ENCODE results near the gene PDPK1. TPM values are rescaled to one million over a fixed set of nuclear protein-coding genes. Genes with fewer than 3 reads are reported as not detected.
A peak's percentile ranks its signal among the peaks of the same experiment; 100 is the strongest.

PDPK1 gene
- total RNA-seq, 4 donors from 2014 or later: 24.5 to 42.4 (median 34.7) TPM

DNA sequence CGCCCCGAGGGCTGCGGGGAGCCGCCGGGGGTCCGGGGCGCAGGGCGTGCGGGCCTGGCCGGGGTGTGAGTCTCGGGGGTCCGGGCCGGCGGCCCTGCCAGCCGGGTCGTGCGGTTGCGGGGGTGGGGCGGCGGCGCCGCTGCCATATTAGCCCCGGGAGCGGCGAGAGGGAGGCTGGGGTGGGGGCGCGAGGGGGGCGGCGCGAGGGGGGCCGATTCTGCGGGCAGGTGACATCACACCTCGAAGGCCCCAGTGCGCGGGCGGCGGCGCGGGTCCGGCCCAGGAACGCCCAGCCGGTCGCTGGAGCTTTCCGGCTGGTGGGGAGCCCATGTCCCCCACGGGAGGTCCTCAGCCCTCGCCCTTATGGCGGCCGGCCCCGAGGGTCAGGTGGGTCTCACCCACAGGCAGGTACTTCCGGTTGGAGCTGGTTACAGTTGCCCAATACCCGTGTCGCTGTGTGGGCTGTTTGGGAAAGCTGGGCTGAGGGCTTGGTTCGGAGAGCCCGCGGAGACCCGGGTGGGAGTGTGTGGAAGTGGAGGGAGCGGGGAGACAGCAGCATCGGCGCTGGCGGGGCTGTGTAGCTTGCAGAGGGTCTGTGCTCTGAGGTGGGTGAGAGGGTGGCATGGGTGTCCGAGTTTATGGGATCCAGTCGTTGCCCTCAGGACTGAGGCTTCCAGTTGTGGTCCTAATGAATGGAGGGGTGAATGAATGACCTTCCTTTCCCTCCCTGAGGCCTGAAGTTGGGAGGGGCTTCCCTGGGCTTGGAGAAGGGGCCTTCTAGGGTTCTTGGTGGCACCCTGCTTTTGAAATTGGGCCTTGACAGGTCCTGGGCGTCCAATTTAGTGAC, 23.3 kb upstream of the PDPK1 start:
- peak overlapping the region; percentile 98 to 100 (median 98) for H3K27ac ChIP-seq
- peak; percentile 3 to 28 for TF ChIP-seq POLR2A (IDR thresholded peaks at IDR 0.05)
- TF ChIP-seq, protein P1, sequence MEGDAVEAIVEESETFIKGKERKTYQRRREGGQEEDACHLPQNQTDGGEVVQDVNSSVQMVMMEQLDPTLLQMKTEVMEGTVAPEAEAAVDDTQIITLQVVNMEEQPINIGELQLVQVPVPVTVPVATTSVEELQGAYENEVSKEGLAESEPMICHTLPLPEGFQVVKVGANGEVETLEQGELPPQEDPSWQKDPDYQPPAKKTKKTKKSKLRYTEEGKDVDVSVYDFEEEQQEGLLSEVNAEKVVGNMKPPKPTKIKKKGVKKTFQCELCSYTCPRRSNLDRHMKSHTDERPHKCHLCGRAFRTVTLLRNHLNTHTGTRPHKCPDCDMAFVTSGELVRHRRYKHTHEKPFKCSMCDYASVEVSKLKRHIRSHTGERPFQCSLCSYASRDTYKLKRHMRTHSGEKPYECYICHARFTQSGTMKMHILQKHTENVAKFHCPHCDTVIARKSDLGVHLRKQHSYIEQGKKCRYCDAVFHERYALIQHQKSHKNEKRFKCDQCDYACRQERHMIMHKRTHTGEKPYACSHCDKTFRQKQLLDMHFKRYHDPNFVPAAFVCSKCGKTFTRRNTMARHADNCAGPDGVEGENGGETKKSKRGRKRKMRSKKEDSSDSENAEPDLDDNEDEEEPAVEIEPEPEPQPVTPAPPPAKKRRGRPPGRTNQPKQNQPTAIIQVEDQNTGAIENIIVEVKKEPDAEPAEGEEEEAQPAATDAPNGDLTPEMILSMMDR (IDR thresholded peaks at IDR 0.05 in 4 of 5, conservative IDR thresholded peaks at IDR 0.05 in 1 of 5): no peak
- peak overlapping the region; percentile 83 to 100 (median 88) for H3K4me3 ChIP-seq
- ATAC-seq (peak in 1 of 2 donors; percentile 15), DNase-seq (peak in 1 of 2 donors; percentile 56)
- H3K27me3 ChIP-seq: no peaks in the 10 kb centered on the region
- in situ Hi-C loops (cut with MboI; ENCODE audit: low sequenced_read_pairs in 4 of 4) (no loop called here), intact Hi-C loops (cut with DNase I; ENCODE audit: low total_unique reads) (loop anchor here (10.0 kb wide), 1 partner anchor 250 kb away; the partner anchor contains the start of gene RNPS1)
- H3K4me1 ChIP-seq: peaks cover 53 to 57% of the 10 kb centered on the region in 2 donors
- H3K9me3 ChIP-seq: no peaks in the 10 kb centered on the region
- no peaks in the 10 kb centered on the region for H3K36me3 ChIP-seq

DNA sequence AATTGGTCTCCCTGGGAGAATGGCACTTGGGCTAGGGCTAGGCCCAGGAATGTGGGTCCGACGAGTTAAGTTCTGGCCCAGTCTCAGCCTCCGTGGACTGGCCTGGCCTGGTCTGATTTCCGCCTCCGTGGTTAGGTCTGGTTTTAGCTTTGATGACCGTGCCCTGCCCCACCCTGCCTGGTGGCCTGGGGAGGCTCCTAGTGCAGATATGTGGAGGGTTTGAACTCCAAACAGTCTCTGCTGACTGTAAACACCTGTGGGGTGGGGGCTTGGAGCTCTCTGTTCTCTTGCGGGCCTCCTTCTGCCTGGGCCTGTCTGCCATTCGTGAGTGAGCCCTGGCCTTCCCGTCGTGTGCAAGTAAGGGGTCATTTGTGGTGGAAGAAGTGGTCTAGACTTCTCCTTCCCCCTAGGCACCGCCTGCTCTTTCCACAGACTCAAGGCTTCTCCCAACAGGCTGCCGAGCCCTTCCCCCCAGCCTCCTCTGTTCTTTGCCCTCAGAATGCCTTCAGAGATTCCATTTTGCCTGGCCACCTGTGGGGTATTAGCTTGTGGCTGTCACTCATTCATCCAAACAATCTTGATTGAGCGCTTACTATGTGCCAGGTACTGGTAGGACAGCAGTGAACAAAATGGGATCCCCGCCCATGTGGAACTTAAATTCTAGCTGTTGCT, 22.5 kb upstream of the PDPK1 start:
- intact Hi-C loops (cut with DNase I; ENCODE audit: low total_unique reads): loop anchor here (10.0 kb wide), 1 partner anchor 251 kb away; the partner anchor contains the start of gene RNPS1
- no peaks in the 10 kb centered on the region for H3K36me3 ChIP-seq
- peak overlapping the region; percentile 98 to 100 (median 98) for H3K27ac ChIP-seq
- peaks cover 55 to 61% of the 10 kb centered on the region in 2 donors for H3K4me1 ChIP-seq
- TF ChIP-seq, protein P1 (IDR thresholded peaks at IDR 0.05 in 4 of 5, conservative IDR thresholded peaks at IDR 0.05 in 1 of 5): no peak
- no peak for TF ChIP-seq POLR2A (IDR thresholded peaks at IDR 0.05)
- no peak for ATAC-seq
- H3K4me3 ChIP-seq: peak overlapping the region; percentile 83 to 100 (median 88)
- in situ Hi-C loops (cut with MboI; ENCODE audit: low sequenced_read_pairs in 4 of 4): no loop called here
- H3K27me3 ChIP-seq: no peaks in the 10 kb centered on the region
- H3K9me3 ChIP-seq: no peaks in the 10 kb centered on the region
- DNase-seq: no peak

DNA sequence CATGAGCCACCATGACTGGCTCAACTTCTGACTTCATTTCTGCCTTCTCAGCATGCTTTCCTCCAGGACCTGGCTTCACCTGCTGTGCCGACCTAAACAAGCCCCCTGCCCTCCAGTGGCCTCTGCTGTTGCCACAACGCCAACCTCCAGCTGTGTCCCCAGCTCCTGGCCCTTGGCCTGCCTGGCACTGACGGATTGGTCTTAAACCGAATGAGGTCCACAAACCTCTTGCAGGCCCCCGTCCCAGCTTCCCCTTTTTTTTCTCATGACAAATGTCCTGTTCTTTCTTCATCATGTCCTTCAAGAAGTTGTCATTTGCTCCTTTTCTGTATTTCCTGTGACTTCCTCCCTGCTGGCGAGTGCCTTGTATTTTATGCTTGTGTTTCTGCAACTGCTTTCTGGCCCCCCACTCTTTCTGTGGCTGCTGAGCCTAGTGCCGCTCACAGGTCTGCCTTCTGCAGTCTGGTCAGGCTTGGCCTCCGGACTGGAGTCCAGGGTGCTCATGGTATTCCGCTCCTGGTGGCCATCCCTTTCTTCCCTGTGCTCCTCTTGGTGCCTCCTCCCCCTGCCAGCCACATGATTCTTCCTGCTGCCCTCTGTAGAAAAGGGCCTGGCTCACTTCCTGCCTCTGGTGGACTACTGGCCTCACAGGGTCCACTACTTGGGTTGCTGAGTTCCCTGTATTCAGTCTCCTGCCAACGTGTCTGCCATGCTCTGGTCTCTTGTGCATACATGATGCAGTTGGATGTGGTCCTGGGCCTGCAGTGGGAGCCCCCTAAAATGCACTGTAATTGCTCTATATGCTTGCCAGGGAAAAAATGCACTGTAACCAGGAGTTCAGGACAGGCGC, 21.2 kb upstream of the PDPK1 start:
- Histone ChIP-seq H3K4me3 (peak overlapping the region; percentile 5 to 88 (median 53)), H3K9me3 (no peaks in the 10 kb centered on the region), H3K36me3 (no peaks in the 10 kb centered on the region), H3K27ac (peak overlapping the region; percentile 98 to 100 (median 98)), H3K27me3 (no peaks in the 10 kb centered on the region), H3K4me1 (peaks cover 64 to 70% of the 10 kb centered on the region in 2 donors)
- intact Hi-C loops (cut with DNase I; ENCODE audit: low total_unique reads) (loop anchor here (10.0 kb wide), 1 partner anchor 252 kb away; the partner anchor contains the start of gene RNPS1), in situ Hi-C loops (cut with MboI; ENCODE audit: low sequenced_read_pairs in 4 of 4) (no loop called here)
- TF ChIP-seq, protein P1 (IDR thresholded peaks at IDR 0.05 in 4 of 5, conservative IDR thresholded peaks at IDR 0.05 in 1 of 5): no peak
- no peak for TF ChIP-seq POLR2A (IDR thresholded peaks at IDR 0.05)
- ATAC-seq: no peak
- DNase-seq: no peak

DNA sequence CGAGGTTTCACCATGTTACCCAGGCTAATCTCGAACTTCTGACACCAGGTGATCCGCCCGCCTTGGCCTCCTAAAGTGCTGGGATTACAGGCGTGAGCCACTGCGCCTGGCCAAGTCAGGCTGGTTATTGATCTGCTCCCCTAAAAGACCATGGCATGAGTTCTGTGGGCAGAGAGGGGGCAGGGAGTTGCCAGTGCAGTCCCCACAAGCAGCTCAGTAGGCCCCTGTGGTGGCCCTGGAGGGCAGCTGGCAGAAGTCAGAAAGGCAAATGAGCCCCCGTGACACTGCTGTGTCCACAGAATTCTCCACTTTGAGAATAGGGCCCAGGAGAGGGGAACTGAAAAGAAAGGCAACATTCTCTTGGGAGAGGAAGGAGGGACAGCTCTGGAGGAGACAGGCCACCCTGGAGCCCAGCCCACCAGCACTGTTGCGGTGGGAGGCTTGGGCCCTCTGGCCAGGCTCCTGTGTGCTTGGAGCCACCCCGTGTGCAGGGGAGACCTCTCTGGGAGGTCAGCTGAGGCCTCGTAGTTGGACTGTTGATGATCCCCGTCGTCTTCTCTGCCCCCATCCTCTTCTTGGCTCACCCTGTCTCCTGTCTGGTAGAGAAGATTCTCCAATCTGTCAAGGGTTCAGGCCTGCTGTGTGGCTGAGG, 19.7 kb upstream of the PDPK1 start:
- intact Hi-C loops (cut with DNase I; ENCODE audit: low total_unique reads) (loop anchor here (10.0 kb wide), 1 partner anchor 253 kb away; the partner anchor contains the start of gene RNPS1), in situ Hi-C loops (cut with MboI; ENCODE audit: low sequenced_read_pairs in 4 of 4) (no loop called here)
- H3K4me3 ChIP-seq: no peak overlapping the region

More for the DNA sequence above, 19.7 kb upstream of the PDPK1 start:
- Histone ChIP-seq H3K36me3 (no peaks in the 10 kb centered on the region), H3K9me3 (no peaks in the 10 kb centered on the region), H3K27ac (peak overlapping the region; percentile 98 to 100 (median 98)), H3K27me3 (no peaks in the 10 kb centered on the region), H3K4me1 (peaks cover 60 to 65% of the 10 kb centered on the region in 2 donors)
- DNase-seq (no peak), ATAC-seq (no peak)
- TF ChIP-seq POLR2A (IDR thresholded peaks at IDR 0.05): no peak
- TF ChIP-seq, protein P1 (IDR thresholded peaks at IDR 0.05 in 4 of 5, conservative IDR thresholded peaks at IDR 0.05 in 1 of 5): no peak

Measured in gastrocnemius medialis (tissue), 4 donors.